WTC11 (cell line): ENCODE results near the gene CLVS2.

Experiments used
- ATF3 ChIP-seq: sonication (generic); formaldehyde crosslinking; conservative IDR thresholded peaks from 2 replicates; pipeline ENCODE4 v1.8.1; 2022; ENCODE audit warnings: mild to moderate bottlenecking, missing genetic modification reagents
- CTCF ChIP-seq: fragments of 200-600 bp; IDR thresholded peaks from 2 replicates; pipeline ENCODE4 v1.8.0; 2022; ENCODE audit warnings: antibody characterized with exemption
- GABPB1 ChIP-seq: sonication (generic); formaldehyde crosslinking; IDR thresholded peaks from 2 replicates; pipeline ENCODE4 v1.8.1; 2023; ENCODE audit warnings: mild to moderate bottlenecking, missing genetic modification reagents
- NFYB ChIP-seq: sonication (generic); formaldehyde crosslinking; conservative IDR thresholded peaks from 2 replicates; pipeline ENCODE4 v1.8.0; 2022; ENCODE audit warnings: low read depth, missing genetic modification reagents
- NR1H2 ChIP-seq: sonication (generic); formaldehyde crosslinking; IDR thresholded peaks from 2 replicates; pipeline ENCODE4 v1.9.0; 2021; ENCODE audit warnings: mild to moderate bottlenecking, moderate library complexity, missing genetic modification reagents

- TF ChIP-seq NR1H2 (CRISPR knock-in tag) = no peak
- no peak for TF ChIP-seq NFYB (CRISPR knock-in tag)
- no peak for TF ChIP-seq GABPB1 (CRISPR knock-in tag)
- no peak for TF ChIP-seq CTCF
- no peak for TF ChIP-seq ATF3 (CRISPR knock-in tag)
Observed at GRCh38 chr6:123091896-123092271, 95.8 kb downstream of the CLVS2 start.
